ENCODE data around the gene NAV2.

The NAV2 gene

DNA sequence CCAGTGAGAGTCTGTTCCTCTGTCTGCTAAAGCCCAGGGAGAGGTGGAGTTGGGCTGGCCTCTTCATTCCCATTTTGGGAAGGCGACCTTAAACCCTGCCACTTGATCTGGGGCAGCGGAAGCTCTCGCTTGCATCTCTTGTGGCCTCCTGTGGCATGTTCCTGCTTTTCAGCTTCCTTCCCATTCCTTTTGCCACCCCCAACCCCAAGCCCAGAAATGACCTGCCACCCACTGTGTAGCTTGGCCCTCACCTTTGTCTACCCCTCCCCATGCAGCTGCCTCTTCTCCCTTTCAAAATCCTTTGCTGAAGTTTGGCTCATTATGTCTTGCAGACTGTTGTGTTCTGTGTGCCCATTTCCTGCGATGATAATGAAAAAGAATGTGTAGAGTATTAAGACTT is 337.4 kb downstream of the NAV2 start:
- Histone ChIP-seq H3K36me3 (ENCODE audit: insufficient read depth, low read length) (peaks cover 57% of the 10 kb centered on the region), H3K4me1 (ENCODE audit: insufficient read depth, low read length) (peaks cover 11% of the 10 kb centered on the region), H3K27me3 (ENCODE audit: insufficient read depth, low read length) (no peaks in the 10 kb centered on the region), H3K4me3 (ENCODE audit: low read length) (no peak overlapping the region), H2AFZ (ENCODE audit: low read depth, low read length) (no peak overlapping the region), H3K9me3 (ENCODE audit: low read length) (no peaks in the 10 kb centered on the region)

DNA sequence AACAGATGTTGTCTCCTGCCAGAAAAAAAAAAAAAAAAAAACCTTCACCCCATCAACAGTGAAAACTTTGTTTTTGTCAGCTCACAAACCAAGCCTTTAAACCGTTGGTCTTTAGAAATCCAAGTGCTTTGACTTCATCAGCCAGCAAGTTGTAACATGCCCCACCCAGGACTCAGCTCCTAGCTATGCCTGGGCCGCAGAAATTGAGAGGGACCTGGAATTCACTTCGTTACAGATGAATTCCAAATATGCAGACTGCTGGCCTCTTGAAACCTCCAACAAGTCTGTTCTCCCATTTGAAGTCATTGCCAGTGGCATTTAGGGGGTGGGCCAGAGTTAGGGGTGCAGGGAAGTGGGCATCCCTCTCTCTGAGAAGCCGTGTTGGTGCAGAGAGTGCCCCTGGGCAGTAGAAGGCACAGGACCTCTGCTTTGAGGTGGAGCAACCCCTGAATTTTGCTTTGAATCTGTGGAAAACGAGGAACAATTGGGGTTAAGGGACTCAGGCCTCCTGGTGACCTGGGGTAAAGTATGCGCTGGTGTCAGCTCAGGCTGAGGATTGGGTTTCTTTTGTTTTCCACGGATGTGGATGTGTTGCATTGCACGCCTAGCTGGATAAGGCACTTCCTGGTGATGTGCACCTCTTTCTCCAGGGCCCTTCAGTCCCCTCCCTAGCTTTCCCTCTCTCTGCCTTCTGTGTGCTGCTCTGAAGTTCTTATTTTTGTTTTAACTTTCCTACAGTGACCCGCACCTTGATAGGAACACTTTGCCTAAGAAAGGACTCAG is 338.1 kb downstream of the NAV2 start:
- Histone ChIP-seq H2AFZ (ENCODE audit: low read depth, low read length) (no peak overlapping the region), H3K27me3 (ENCODE audit: insufficient read depth, low read length) (no peaks in the 10 kb centered on the region), H3K4me1 (ENCODE audit: insufficient read depth, low read length) (peaks cover 16% of the 10 kb centered on the region), H3K9me3 (ENCODE audit: low read length) (no peaks in the 10 kb centered on the region), H3K4me3 (ENCODE audit: low read length) (no peak overlapping the region), H3K36me3 (ENCODE audit: insufficient read depth, low read length) (peaks cover 57% of the 10 kb centered on the region)

DNA sequence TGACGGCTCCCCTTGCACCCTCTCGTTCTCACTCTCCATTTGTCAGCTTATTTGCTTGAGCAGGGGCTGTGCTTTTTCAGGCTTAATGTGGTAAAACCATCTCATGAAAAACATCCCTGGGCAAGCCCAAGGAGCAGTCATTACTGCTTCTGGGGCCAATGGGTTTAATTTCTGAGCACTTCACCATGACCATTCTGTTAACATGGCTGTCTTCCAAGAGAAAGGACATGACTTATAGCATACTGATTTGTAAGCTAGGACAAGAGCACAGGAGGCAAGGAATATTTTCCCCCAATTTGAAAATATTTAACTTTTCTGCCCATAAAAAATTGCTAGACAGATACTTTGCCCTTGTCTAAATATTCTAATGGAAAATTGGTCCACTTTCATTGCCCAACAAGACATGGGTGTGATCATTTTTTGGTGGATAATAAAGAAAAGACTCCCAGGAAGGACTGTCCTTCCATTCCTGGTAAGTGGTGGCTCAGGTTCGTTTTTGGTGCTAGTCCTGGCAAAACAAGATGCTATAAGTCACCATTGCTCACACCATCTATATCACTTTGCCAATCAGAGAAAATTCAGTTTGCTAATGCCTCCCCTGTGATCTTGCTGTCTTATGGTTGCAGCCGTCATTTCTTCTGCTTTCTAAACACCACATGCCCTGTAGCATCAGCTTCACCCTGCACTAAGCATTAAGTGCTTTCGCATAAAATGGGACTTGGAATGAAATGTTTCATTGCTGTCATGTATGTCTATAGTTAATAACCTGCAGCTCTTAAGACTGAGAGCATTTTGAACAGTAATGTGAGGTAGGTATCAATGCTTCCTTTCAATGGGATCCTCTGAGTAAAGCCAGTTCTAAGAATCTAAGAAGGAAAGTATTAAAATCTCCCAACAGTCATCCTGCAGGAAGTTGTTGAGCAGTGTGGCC is 339.1 kb downstream of the NAV2 start:
- H3K27me3 ChIP-seq (ENCODE audit: insufficient read depth, low read length) = no peaks in the 10 kb centered on the region
- no peak overlapping the region for H3K4me3 ChIP-seq (ENCODE audit: low read length)
- no peaks in the 10 kb centered on the region for H3K9me3 ChIP-seq (ENCODE audit: low read length)
- H2AFZ ChIP-seq (ENCODE audit: low read depth, low read length) = no peak overlapping the region
- H3K4me1 ChIP-seq (ENCODE audit: insufficient read depth, low read length) = peaks cover 16% of the 10 kb centered on the region
- peaks cover 59% of the 10 kb centered on the region for H3K36me3 ChIP-seq (ENCODE audit: insufficient read depth, low read length)

DNA sequence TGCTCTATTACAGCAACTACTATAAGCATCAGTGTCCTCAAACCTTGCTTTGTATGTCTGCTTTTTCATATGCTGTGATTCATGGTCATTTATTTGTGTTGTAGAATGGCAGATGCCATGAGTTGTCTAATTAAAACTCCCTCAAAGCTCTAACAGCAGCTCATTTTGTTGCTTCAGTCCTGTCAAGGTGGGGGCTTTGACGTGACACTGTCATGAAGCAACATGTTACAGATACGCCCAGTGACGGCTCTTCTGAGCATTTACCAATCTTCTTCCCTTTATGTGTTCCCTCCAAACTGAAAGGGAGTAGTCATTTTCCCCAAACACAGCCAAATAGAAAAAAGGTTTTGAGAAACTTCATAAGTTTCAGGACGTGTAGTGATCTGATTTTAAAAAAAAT is 340.9 kb downstream of the NAV2 start:
- Histone ChIP-seq H3K4me3 (ENCODE audit: low read length) (no peak overlapping the region), H2AFZ (ENCODE audit: low read depth, low read length) (no peak overlapping the region), H3K9me3 (ENCODE audit: low read length) (no peaks in the 10 kb centered on the region), H3K4me1 (ENCODE audit: insufficient read depth, low read length) (peaks cover 16% of the 10 kb centered on the region), H3K27me3 (ENCODE audit: insufficient read depth, low read length) (no peaks in the 10 kb centered on the region), H3K36me3 (ENCODE audit: insufficient read depth, low read length) (peaks cover 52% of the 10 kb centered on the region)

DNA sequence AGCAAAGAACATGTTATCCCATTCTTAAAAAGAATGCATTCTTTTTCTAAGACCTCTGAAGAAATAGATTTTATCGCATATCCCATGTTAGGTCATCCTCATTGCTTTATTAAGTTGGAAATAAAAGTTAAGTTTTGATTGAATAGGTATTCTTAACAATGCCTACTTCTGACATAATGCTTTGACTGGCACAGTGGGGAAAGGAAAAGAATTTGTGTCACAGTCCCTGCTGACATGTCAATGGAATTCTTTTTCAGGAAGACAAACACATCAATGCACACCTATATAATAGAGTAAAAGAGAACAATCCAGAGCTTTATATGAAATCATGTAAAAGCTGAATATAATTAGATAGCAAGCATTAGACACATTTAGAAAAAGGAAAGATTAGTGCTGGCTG is 341.9 kb downstream of the NAV2 start:
- Histone ChIP-seq H3K27me3 (ENCODE audit: insufficient read depth, low read length) (no peaks in the 10 kb centered on the region), H3K4me3 (ENCODE audit: low read length) (no peak overlapping the region), H3K36me3 (ENCODE audit: insufficient read depth, low read length) (peaks cover 51% of the 10 kb centered on the region), H3K4me1 (ENCODE audit: insufficient read depth, low read length) (peaks cover 16% of the 10 kb centered on the region), H2AFZ (ENCODE audit: low read depth, low read length) (no peak overlapping the region), H3K9me3 (ENCODE audit: low read length) (no peaks in the 10 kb centered on the region)

DNA sequence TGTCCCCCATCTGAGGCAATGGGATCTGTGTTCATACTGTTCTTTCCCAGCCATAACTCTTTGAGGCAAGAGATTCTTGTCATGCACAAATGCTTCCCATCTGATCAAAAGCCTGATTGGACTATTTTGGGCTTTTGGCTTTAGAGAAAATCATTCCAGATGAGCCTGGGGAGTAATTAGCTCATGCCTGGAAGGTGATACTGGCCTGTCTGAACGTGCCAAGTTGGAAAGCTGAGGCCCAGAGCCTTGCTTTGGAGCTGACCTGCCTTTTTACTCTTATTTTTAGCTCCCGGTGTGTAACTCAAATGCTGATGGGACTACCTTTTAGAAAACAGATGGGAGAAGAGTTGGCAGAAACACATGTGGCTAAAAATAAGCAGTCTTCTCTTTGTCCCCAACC is 342.7 kb downstream of the NAV2 start:
- H3K9me3 ChIP-seq (ENCODE audit: low read length) = no peaks in the 10 kb centered on the region
- peaks cover 11% of the 10 kb centered on the region for H3K4me1 ChIP-seq (ENCODE audit: insufficient read depth, low read length)
- H2AFZ ChIP-seq (ENCODE audit: low read depth, low read length) = no peak overlapping the region
- peaks cover 58% of the 10 kb centered on the region for H3K36me3 ChIP-seq (ENCODE audit: insufficient read depth, low read length)
- H3K4me3 ChIP-seq (ENCODE audit: low read length) = no peak overlapping the region
- H3K27me3 ChIP-seq (ENCODE audit: insufficient read depth, low read length) = no peaks in the 10 kb centered on the region

DNA sequence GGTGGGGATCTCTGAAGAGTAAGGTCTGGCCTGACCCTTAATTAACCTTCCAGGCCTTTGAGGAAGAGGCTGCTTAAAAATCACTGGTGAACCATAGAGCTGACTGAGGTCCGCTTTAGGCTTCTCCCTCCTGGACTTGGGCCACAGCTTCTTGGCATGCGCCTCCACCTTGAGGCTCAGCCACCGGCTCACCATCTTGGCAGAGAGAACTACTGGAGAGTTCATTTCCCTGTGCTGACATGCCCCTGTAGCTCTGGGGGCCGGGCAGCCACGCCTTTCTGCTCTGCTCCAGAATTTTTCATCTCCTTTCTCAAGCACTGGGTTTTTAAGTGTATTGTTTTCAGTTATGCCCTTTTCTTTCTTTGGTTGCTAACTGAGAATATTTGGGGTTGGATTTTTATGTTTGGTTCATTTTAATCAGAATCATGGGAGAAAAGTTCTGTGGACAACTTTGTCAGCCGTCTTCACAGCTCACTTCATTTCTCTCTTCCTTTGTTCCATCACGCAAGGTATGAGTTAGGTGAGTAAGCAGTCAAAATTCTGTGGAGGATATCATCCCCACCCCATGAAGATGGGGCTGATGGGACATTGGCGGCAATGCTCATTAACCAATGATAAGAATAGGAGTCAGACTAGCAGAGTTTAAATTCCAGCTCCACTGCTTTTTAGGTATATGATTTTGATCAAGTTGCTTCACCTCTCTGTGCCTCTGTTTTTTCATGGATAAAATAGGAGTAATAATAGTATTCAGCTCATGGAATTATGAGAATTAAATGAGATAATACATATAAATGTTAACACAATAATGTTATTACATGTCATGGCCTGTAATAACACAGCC is 343.7 kb downstream of the NAV2 start:
- Histone ChIP-seq H3K27me3 (ENCODE audit: insufficient read depth, low read length) (no peaks in the 10 kb centered on the region), H3K9me3 (ENCODE audit: low read length) (no peaks in the 10 kb centered on the region), H3K36me3 (ENCODE audit: insufficient read depth, low read length) (peaks cover 49% of the 10 kb centered on the region), H3K4me1 (ENCODE audit: insufficient read depth, low read length) (peaks cover 11% of the 10 kb centered on the region), H2AFZ (ENCODE audit: low read depth, low read length) (no peak overlapping the region), H3K4me3 (ENCODE audit: low read length) (no peak overlapping the region)

DNA sequence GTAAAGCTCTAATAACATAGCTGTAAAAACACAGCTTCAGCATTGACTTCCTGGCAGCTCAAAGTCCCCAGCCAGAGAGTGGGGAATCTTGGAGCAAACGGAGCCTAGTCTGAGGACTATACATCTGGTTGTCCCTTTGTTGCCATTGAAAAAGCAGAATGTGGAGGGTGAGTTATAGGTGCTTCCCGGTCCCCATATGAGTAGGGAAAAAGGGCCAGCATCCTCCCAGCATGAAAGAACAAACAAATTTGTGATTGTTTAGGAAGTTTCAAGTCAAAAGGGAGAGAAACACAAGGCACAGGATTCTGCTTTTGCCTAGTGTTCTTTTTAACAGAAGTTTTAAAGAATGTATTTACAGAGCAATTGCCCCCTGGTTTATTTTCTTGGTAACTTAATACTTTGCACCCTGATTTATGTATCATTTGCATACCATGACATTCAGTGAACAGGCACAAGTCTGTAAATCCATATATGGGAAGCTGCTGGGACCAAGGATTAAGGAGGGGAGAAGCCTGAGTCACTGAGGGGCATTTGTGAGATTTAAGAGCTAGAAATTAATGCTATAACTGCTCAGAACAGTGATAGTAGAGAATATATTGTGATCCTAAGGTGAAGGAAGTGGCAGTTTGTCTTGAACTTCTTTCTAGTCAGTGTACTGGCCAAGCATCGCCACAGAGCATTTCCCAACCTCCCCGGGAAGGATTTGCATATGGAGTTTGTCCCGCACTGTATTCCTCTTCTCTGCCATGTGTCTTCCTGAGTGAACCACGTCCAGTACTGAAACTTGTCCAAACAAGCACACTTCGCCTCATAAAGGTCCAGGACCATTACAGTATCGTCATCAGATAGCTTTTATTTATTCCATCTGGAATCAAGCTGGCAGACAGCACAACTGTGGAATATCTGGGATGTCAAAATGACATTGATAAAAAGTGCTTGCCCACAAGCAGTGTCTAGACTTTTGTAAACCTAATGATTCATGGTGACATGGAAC is 344.6 kb downstream of the NAV2 start:
- Histone ChIP-seq H3K9me3 (ENCODE audit: low read length) (no peaks in the 10 kb centered on the region), H3K36me3 (ENCODE audit: insufficient read depth, low read length) (peaks cover 49% of the 10 kb centered on the region), H3K4me1 (ENCODE audit: insufficient read depth, low read length) (peaks cover 11% of the 10 kb centered on the region), H2AFZ (ENCODE audit: low read depth, low read length) (no peak overlapping the region), H3K4me3 (ENCODE audit: low read length) (no peak overlapping the region), H3K27me3 (ENCODE audit: insufficient read depth, low read length) (no peaks in the 10 kb centered on the region)

DNA sequence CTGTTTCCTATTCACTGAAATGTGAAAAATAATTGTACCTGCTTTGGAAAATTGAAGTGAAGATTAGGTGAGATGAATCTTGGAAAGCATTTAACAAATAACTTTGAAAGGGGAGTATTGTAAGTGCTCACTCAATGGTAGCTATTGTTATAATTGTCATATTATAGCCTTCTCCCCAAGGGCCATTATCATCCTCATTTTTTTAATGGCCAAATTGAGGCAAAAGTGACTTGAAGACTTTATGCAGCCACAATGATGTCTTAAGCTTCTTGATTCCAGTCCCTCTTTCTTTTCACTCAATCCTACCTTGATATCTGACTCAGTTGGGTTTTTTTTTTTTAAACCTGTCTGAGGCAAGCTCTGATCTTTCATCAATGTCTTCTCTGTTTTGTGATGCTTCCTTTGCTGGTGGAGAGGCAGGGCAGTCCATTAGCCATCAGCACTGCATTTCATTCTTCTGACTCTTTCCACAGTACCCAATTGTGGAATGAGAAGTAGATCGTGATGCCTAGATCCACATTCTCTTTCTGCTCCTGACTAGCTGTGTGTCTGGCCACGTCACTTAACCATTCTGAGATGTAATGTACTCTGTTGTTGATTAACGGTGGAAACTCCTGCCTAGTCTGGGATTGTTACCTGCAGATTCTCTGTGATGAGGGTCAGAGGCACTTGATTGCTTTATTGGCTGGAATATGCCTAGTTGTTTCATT is 346.3 kb downstream of the NAV2 start:
- peaks cover 48% of the 10 kb centered on the region for H3K36me3 ChIP-seq (ENCODE audit: insufficient read depth, low read length)

DNA sequence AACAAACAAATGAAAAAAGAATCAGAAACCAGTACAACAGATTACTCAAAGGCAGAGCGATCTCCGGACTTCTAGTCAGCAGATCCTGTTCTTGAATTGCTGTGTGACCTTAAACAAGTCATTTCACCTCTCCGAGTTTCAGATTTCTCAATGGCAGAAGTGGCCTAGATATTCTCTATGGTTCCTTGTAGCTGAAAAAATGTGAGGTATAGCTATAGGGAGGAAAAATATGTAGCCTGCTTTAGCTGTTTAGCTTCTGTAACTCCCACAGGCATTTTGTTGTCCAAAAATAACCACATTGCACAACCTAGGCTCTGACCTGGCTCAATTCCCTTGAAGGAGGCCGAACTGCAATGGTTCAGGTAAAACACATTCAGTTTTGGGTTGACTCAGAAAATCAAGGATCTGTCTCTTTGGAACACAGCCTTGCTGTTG is 347.0 kb downstream of the NAV2 start:
- no peak overlapping the region for H3K4me3 ChIP-seq (ENCODE audit: low read length)
- H3K27me3 ChIP-seq (ENCODE audit: insufficient read depth, low read length) = no peaks in the 10 kb centered on the region
- no peaks in the 10 kb centered on the region for H3K9me3 ChIP-seq (ENCODE audit: low read length)
- H2AFZ ChIP-seq (ENCODE audit: low read depth, low read length) = no peak overlapping the region
- peaks cover 46% of the 10 kb centered on the region for H3K36me3 ChIP-seq (ENCODE audit: insufficient read depth, low read length)
- peaks cover 10% of the 10 kb centered on the region for H3K4me1 ChIP-seq (ENCODE audit: insufficient read depth, low read length)

More for the DNA sequence above, 346.3 kb downstream of the NAV2 start:
- H3K4me3 ChIP-seq (ENCODE audit: low read length) = no peak overlapping the region
- H3K9me3 ChIP-seq (ENCODE audit: low read length) = no peaks in the 10 kb centered on the region
- no peaks in the 10 kb centered on the region for H3K27me3 ChIP-seq (ENCODE audit: insufficient read depth, low read length)
- no peak overlapping the region for H2AFZ ChIP-seq (ENCODE audit: low read depth, low read length)
- peaks cover 11% of the 10 kb centered on the region for H3K4me1 ChIP-seq (ENCODE audit: insufficient read depth, low read length)

DNA sequence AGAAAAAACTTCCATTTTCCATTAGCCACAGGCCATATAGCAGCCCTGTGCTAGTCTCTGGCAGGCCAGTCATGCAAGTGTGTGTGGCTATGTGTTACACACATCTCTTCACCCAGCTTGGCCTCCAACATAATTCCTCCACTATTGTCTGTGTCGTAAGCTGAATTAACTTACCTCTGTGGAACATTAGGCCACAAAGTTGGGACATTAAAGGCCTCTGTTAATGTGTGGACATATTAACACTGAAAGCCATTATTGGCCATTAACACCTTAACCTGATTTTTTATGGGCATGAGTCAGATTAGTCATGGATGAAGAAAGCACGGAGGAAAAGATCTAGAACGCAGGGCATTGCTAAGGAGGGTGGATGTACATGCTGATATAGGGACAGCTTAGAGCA is 347.5 kb downstream of the NAV2 start:
- Histone ChIP-seq H3K36me3 (ENCODE audit: insufficient read depth, low read length) (peaks cover 45% of the 10 kb centered on the region), H3K9me3 (ENCODE audit: low read length) (no peaks in the 10 kb centered on the region), H2AFZ (ENCODE audit: low read depth, low read length) (no peak overlapping the region), H3K27me3 (ENCODE audit: insufficient read depth, low read length) (no peaks in the 10 kb centered on the region), H3K4me1 (ENCODE audit: insufficient read depth, low read length) (peaks cover 8% of the 10 kb centered on the region), H3K4me3 (ENCODE audit: low read length) (no peak overlapping the region)

All from neuron (in vitro differentiated cells).